SU-DHL-6 (cell line): ENCODE measurements around the gene FOXK2.
A peak's percentile ranks its signal among the peaks of the same experiment; 100 is the strongest.

Experiments used
- H2AFZ ChIP-seq: fragments of 200-600 bp; sonication (generic); 2 replicates; pipeline ENCODE4 v1.6.1; 2014; ENCODE audit warnings: low read depth, mild to moderate bottlenecking, moderate library complexity, mixed read lengths, antibody characterized with exemption, low read length; ENCODE audit not compliant: severe bottlenecking
- H3F3A ChIP-seq: fragments of 200-600 bp; shearing (Covaris generic); 2 replicates; pipeline ENCODE4 v1.6.0; 2016; ENCODE audit warnings: antibody characterized with exemption, mild to moderate bottlenecking; ENCODE audit not compliant: insufficient read depth
- H3K27ac ChIP-seq: fragments of 200-600 bp; sonication (generic); 2 replicates; pipeline ENCODE4 v1.5.1; 2016; ENCODE audit warnings: low read depth, mild to moderate bottlenecking, low read length, moderate library complexity, mixed read lengths
- H3K27me3 ChIP-seq: fragments of 200-600 bp; sonication (generic), shearing (Covaris generic); 2 replicates; pipeline ENCODE4 v1.6.0; 2014; ENCODE audit warnings: mild to moderate bottlenecking, low read length
- H3K36me3 ChIP-seq: fragments of 200-600 bp; sonication (generic); 2 replicates; pipeline ENCODE4 v1.6.1; 2014; ENCODE audit warnings: mild to moderate bottlenecking, low read length, mixed read lengths
- H3K4me2 ChIP-seq: fragments of 300-600, 200-600 bp; shearing (Covaris generic), sonication (generic); 2 replicates; pipeline ENCODE4 v1.6.0; 2014; ENCODE audit warnings: low read length, low read depth, mild to moderate bottlenecking; ENCODE audit not compliant: poor library complexity, severe bottlenecking
- H3K4me3 ChIP-seq: fragments of 200-600 bp; sonication (generic); 2 replicates; pipeline ENCODE4 v1.5.1; 2014; ENCODE audit warnings: antibody characterized with exemption, low read length, mild to moderate bottlenecking, mixed read lengths; ENCODE audit not compliant: insufficient read depth, poor library complexity, severe bottlenecking
- H3K79me2 ChIP-seq: fragments of 200-600 bp; sonication (generic); 2 replicates; pipeline ENCODE4 v1.6.1; 2014; ENCODE audit warnings: mild to moderate bottlenecking, low read length, moderate library complexity; ENCODE audit not compliant: insufficient read depth
- H3K9ac ChIP-seq: fragments of 200-600 bp; sonication (generic); 2 replicates; pipeline ENCODE4 v1.7.0; 2014; ENCODE audit warnings: mild to moderate bottlenecking, low read length
- H3K9me2 ChIP-seq: fragments of 200-600 bp; sonication (generic); replicated peaks from 2 replicates; pipeline ENCODE4 v1.6.1; 2014; ENCODE audit warnings: low read length; ENCODE audit not compliant: insufficient read depth
- H3K9me3 ChIP-seq: fragments of 200-600 bp; sonication (generic); 2 replicates; pipeline ENCODE4 v1.6.1; 2014; ENCODE audit warnings: low read length, mixed read lengths; ENCODE audit not compliant: insufficient read depth
- H4K20me1 ChIP-seq: fragments of 200-600 bp; sonication (generic); 2 replicates; pipeline ENCODE4 v1.6.1; 2014; ENCODE audit warnings: low read depth, mild to moderate bottlenecking, antibody characterized with exemption, low read length, moderate library complexity, mixed read lengths
- EZH2phosphoT487 ChIP-seq: fragments of 200-600 bp; sonication (generic), shearing (Covaris generic); conservative IDR thresholded peaks from 2 replicates; pipeline ENCODE4 v1.6.1; 2018; ENCODE audit warnings: mild to moderate bottlenecking, antibody characterized with exemption, low read length, moderate library complexity, mixed read lengths
- TF ChIP-seq, protein P1 (sequence below): fragments of 200-600 bp; sonication (generic); IDR thresholded peaks from one replicate; pipeline ENCODE4 v1.5.1; 2017; ENCODE audit warnings: antibody characterized with exemption, mild to moderate bottlenecking, low read length, moderate library complexity; ENCODE audit not compliant: insufficient read depth, poor library complexity, severe bottlenecking

The FOXK2 gene

DNA sequence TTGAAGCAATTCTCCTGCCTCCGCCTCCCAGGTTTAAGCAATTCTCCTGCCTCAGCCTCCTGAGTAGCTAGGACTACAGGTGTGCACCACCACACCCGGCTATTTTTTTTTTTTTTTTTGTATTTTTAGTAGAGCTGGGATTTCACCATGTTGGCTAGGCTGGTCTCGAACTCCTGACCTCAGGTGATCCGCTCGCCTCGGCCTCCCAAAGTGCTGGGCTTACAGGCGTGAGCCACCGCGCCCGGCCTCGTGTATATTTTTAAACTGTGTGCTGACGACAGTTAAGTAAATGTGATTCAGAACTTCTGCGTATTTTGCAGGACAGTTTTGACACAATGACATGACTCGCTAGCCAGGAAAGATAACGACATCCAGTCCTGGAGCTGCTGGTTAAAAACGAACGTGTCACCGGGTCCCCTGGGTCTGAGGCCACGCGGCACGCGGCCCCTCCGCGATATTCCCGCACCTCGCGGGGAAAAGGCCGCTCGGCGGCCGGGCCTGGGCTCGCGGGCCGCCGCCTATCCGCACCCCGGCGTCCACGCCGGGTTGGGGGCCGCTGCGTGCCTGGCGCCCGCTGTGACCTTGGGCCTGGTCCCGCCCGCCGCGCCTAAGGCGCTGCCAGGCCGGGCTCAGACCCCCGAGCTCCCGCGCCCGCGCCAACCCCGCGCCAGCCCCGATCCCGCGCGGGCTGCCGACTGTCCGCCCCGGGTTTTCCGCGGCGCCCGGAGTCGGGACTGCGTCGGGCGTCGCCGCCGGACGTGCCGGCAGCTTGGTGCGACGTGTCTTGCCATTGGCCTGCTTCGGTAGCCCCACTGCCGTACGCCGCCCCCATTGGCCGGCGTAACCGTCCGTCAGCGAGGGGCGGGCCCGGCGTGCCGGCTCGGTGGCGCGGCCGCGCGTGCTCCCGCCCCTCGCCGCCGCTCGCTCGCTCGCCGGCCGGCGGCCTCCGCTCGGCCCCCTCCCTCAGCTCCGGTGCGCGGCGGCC, at the start of gene FOXK2:
Gene FOXK2 (plus strand): TSS at position 907 of the 985 bp plus-strand sequence. CDS start 157 bp downstream, outside the sequence.
- Histone ChIP-seq H3K79me2 (peaks cover 42% of the 10 kb centered on the region), H2AFZ (peak within 1 kb of the TSS; percentile 98), H3K9me2 (no peaks in the 10 kb centered on the region), H3F3A (peaks cover 7% of the 10 kb centered on the region; the same call in 1 of the 2 replicates), H3K36me3 (no peaks in the 10 kb centered on the region), H3K9ac (peak within 1 kb of the TSS; percentile 73), H3K4me3 (peak within 1 kb of the TSS; percentile 99), H3K27ac (peak within 1 kb of the TSS; percentile 63), H3K9me3 (no peaks in the 10 kb centered on the region), H3K27me3 (no peaks in the 10 kb centered on the region), H4K20me1 (peaks cover 8% of the 10 kb centered on the region), H3K4me2 (peak within 1 kb of the TSS; percentile 82)
- TF ChIP-seq EZH2phosphoT487, result no peak
- TF ChIP-seq, protein P1, sequence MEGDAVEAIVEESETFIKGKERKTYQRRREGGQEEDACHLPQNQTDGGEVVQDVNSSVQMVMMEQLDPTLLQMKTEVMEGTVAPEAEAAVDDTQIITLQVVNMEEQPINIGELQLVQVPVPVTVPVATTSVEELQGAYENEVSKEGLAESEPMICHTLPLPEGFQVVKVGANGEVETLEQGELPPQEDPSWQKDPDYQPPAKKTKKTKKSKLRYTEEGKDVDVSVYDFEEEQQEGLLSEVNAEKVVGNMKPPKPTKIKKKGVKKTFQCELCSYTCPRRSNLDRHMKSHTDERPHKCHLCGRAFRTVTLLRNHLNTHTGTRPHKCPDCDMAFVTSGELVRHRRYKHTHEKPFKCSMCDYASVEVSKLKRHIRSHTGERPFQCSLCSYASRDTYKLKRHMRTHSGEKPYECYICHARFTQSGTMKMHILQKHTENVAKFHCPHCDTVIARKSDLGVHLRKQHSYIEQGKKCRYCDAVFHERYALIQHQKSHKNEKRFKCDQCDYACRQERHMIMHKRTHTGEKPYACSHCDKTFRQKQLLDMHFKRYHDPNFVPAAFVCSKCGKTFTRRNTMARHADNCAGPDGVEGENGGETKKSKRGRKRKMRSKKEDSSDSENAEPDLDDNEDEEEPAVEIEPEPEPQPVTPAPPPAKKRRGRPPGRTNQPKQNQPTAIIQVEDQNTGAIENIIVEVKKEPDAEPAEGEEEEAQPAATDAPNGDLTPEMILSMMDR, result no peak

DNA sequence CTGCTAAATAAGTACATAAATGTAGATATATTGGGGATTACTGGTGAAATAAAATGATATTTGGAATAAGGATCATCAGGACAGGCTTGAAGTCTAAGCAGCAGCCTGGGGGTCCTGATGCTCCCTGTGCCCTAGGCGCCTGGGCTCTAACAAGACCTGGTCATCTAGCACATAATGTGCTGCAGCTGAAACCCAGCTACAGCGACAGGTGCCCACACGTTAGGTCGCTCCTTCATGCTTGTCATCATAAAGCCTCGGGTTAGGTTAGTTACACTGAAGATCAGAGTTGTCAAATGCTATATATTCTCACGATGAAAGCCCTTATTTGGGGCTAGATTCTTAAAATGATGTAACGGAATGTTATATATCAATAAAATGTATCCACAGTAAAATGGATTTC, 49.5 kb upstream of the FOXK2 start:
- Histone ChIP-seq H3F3A (no peaks in the 10 kb centered on the region), H3K27ac (no peak overlapping the region), H3K9me3 (no peaks in the 10 kb centered on the region), H2AFZ (no peak overlapping the region), H3K4me2 (no peak overlapping the region), H3K27me3 (no peaks in the 10 kb centered on the region), H3K4me3 (no peak overlapping the region), H3K36me3 (peaks cover 10% of the 10 kb centered on the region; the same call in 1 of the 2 replicates), H3K9me2 (no peaks in the 10 kb centered on the region), H4K20me1 (no peaks in the 10 kb centered on the region), H3K79me2 (no peaks in the 10 kb centered on the region), H3K9ac (no peak overlapping the region)
- no peak for TF ChIP-seq EZH2phosphoT487
- TF ChIP-seq, protein P1, result no peak

DNA sequence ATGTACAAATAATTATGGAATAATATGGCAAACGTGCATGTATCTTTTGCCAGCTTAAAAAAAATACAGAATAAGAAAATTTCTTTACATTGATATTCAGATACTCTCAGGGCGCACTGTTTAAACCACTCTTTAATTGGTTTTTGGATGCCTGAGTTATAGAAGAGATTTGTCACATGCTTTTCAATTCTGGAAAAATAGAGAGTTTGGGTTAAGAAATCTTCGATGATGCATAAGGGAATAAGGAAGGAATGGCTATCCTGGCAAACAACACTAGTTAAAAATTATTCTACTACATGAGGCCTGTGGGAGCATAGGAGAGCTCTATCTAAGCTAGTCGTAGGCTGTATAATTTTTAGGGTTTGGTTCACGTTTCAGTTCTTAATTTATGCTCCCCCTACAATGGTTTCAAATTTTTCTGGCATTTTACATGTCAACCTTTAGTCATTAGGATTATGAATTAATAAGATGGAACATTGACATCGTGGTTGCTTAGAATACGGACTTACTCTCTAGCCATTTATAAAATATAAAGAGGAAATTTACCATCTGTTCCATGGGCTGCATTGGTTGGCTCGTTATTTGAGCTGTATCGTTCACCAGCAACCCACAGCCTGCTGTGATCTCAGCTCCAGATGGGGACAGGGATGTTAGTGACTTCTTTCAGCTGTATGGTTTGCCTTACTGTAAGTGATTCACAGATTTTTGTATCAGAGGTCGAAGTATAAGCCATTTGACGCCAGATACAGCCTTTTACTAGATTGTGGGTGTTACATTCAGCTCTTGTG, 45.1 kb upstream of the FOXK2 start:
- Histone ChIP-seq H3K27ac (no peak overlapping the region), H3K9me2 (no peaks in the 10 kb centered on the region), H3K4me2 (no peak overlapping the region), H3K79me2 (no peaks in the 10 kb centered on the region), H3K9ac (no peak overlapping the region), H3F3A (no peaks in the 10 kb centered on the region), H3K36me3 (peaks cover 3% of the 10 kb centered on the region; the same call in 1 of the 2 replicates), H3K9me3 (no peaks in the 10 kb centered on the region), H3K4me3 (no peak overlapping the region), H2AFZ (no peak overlapping the region), H3K27me3 (no peaks in the 10 kb centered on the region), H4K20me1 (no peaks in the 10 kb centered on the region)
- TF ChIP-seq, protein P1, result no peak
- no peak for TF ChIP-seq EZH2phosphoT487
